HEK293 (cell line): ENCODE results near the gene SELENOK.

Experiments used
- FEZF1 ChIP-seq: fragments of 450-650 bp; formaldehyde crosslinking; IDR thresholded peaks from 2 replicates; pipeline ENCODE4 v1.5.1; 2016; ENCODE audit warnings: missing biosample characterization, missing genetic modification characterization
- GLI4 ChIP-seq: fragments of 450-650 bp; formaldehyde crosslinking; IDR thresholded peaks from 2 replicates; pipeline ENCODE4 v1.5.1; 2016; ENCODE audit warnings: missing biosample characterization, missing genetic modification characterization
- HOXD13 ChIP-seq: sonication (generic); formaldehyde crosslinking; IDR thresholded peaks from 2 replicates; pipeline ENCODE4 v1.8.0; 2022; ENCODE audit warnings: missing genetic modification reagents, borderline replicate concordance
- KLF10 ChIP-seq: fragments of 450-650 bp; IDR thresholded peaks from 2 replicates; pipeline ENCODE4 v1.5.1; 2018; ENCODE audit warnings: missing biosample characterization, mild to moderate bottlenecking, missing genetic modification characterization
- KLF16 ChIP-seq: fragments of 450-650 bp; formaldehyde crosslinking; IDR thresholded peaks from 2 replicates; pipeline ENCODE4 v1.5.1; 2017; ENCODE audit warnings: missing biosample characterization, missing genetic modification characterization
- PRDM10 ChIP-seq: fragments of 450-650 bp; formaldehyde crosslinking; IDR thresholded peaks from 2 replicates; pipeline ENCODE4 v1.5.1; 2016; ENCODE audit warnings: missing biosample characterization, missing genetic modification characterization
- PRDM6 ChIP-seq: fragments of 450-650 bp; formaldehyde crosslinking; IDR thresholded peaks from 2 replicates; pipeline ENCODE4 v1.5.1; 2017; ENCODE audit warnings: missing biosample characterization, missing genetic modification characterization
- REPIN1 ChIP-seq: fragments of 450-650 bp; formaldehyde crosslinking; IDR thresholded peaks from 2 replicates; pipeline ENCODE4 v1.5.1; 2017; ENCODE audit warnings: missing biosample characterization, missing genetic modification characterization, low read depth
- REST ChIP-seq: fragments of 450-650 bp; formaldehyde crosslinking; IDR thresholded peaks from 2 replicates; pipeline ENCODE4 v1.5.1; 2016; ENCODE audit warnings: missing biosample characterization, missing genetic modification characterization
- SALL2 ChIP-seq: fragments of 450-650 bp; formaldehyde crosslinking; IDR thresholded peaks from 2 replicates; pipeline ENCODE4 v1.5.0; 2017; ENCODE audit warnings: missing biosample characterization, mild to moderate bottlenecking, missing genetic modification characterization, borderline replicate concordance
- SETDB1 ChIP-seq: IDR thresholded peaks from one replicate; pipeline ENCODE4 v1.6.1; 2017; ENCODE audit warnings: mild to moderate bottlenecking, low read length, moderate library complexity, mixed read lengths; ENCODE audit not compliant: insufficient read length
- SP3 ChIP-seq: fragments of 450-650 bp; formaldehyde crosslinking; IDR thresholded peaks from 2 replicates; pipeline ENCODE4 v1.5.1; 2016; ENCODE audit warnings: missing biosample characterization, missing genetic modification characterization
- ZBTB1 ChIP-seq: fragments of 450-650 bp; formaldehyde crosslinking; IDR thresholded peaks from 2 replicates; pipeline ENCODE4 v1.5.1; 2016; ENCODE audit warnings: missing biosample characterization, missing genetic modification characterization
- ZBTB20 ChIP-seq: fragments of 450-650 bp; formaldehyde crosslinking; IDR thresholded peaks from 2 replicates; pipeline ENCODE4 v1.5.1; 2016; ENCODE audit warnings: missing biosample characterization, missing genetic modification characterization
- ZNF10 ChIP-seq: fragments of 450-650 bp; formaldehyde crosslinking; IDR thresholded peaks from 2 replicates; pipeline ENCODE4 v1.5.1; 2017; ENCODE audit warnings: missing biosample characterization, missing genetic modification characterization
- ZNF146 ChIP-seq: fragments of 450-650 bp; formaldehyde crosslinking; IDR thresholded peaks from 2 replicates; pipeline ENCODE4 v1.5.1; 2016; ENCODE audit warnings: missing biosample characterization, missing genetic modification characterization
- ZNF157 ChIP-seq: fragments of 450-650 bp; formaldehyde crosslinking; IDR thresholded peaks from 2 replicates; pipeline ENCODE4 v1.5.1; 2016; ENCODE audit warnings: missing biosample characterization, missing genetic modification characterization
- ZNF214 ChIP-seq: fragments of 450-650 bp; formaldehyde crosslinking; IDR thresholded peaks from 2 replicates; pipeline ENCODE4 v1.5.1; 2017; ENCODE audit warnings: missing biosample characterization, mild to moderate bottlenecking, missing genetic modification characterization, borderline replicate concordance
- ZNF302 ChIP-seq: fragments of 450-650 bp; formaldehyde crosslinking; IDR thresholded peaks from 2 replicates; pipeline ENCODE4 v1.5.1; 2016; ENCODE audit warnings: missing biosample characterization, missing genetic modification characterization, low read depth
- ZNF311 ChIP-seq: fragments of 450-650 bp; formaldehyde crosslinking; IDR thresholded peaks from 2 replicates; pipeline ENCODE4 v1.5.1; 2017; ENCODE audit warnings: missing biosample characterization, missing genetic modification characterization, borderline replicate concordance
- ZNF510 ChIP-seq: fragments of 450-650 bp; formaldehyde crosslinking; IDR thresholded peaks from 2 replicates; pipeline ENCODE4 v1.5.1; 2018; ENCODE audit warnings: mild to moderate bottlenecking, missing genetic modification characterization, missing biosample characterization; ENCODE audit not compliant: insufficient replicate concordance
- ZNF544 ChIP-seq: fragments of 450-650 bp; formaldehyde crosslinking; IDR thresholded peaks from 2 replicates; pipeline ENCODE4 v1.5.0; 2017; ENCODE audit warnings: missing biosample characterization, missing genetic modification characterization
- ZNF560 ChIP-seq: fragments of 450-650 bp; formaldehyde crosslinking; IDR thresholded peaks from 2 replicates; pipeline ENCODE4 v1.5.1; 2017; ENCODE audit warnings: missing biosample characterization, missing genetic modification characterization, borderline replicate concordance
- ZNF768 ChIP-seq: fragments of 450-650 bp; formaldehyde crosslinking; IDR thresholded peaks from 2 replicates; pipeline ENCODE4 v1.5.1; 2018; ENCODE audit warnings: missing biosample characterization, mild to moderate bottlenecking, missing genetic modification characterization
- TF ChIP-seq, protein P1 (sequence below): fragments of 450-650 bp; formaldehyde crosslinking; IDR thresholded peaks from 2 replicates; pipeline ENCODE4 v1.5.1; 2017; ENCODE audit warnings: missing biosample characterization, missing genetic modification characterization
- TF ChIP-seq, protein P2 (sequence below): fragments of 450-650 bp; formaldehyde crosslinking; IDR thresholded peaks from 2 replicates; pipeline ENCODE4 v1.5.1; 2016; ENCODE audit warnings: missing biosample characterization, missing genetic modification characterization
- TF ChIP-seq, protein P3 (sequence below): fragments of 450-650 bp; formaldehyde crosslinking; IDR thresholded peaks from 2 replicates; pipeline ENCODE4 v1.5.1; 2017; ENCODE audit warnings: missing biosample characterization, missing genetic modification characterization

The SELENOK gene

GRCh38 chr3:53891497-53892285 lies at the start of gene SELENOK (continued):
- TF ChIP-seq ZNF311 (no peak), SP3 (tag by site-specific recombination) (peak; percentile 86), PRDM10 (peak; percentile 79), FEZF1 (tag by site-specific recombination) (no peak), ZNF510 (no peak), ZNF214 (no peak), ZBTB20 (tag by site-specific recombination) (peak; percentile 61; the same call in 1 of the 2 replicates), KLF16 (tag by site-specific recombination) (no peak; the same call in 1 of the 2 replicates), SETDB1 (no peak), REST (tag by site-specific recombination) (no peak), ZNF157 (tag by site-specific recombination) (no peak), SALL2 (tag by site-specific recombination) (no peak), ZNF146 (tag by site-specific recombination) (no peak), ZBTB1 (tag by site-specific recombination) (no peak), ZNF544 (tag by site-specific recombination) (no peak), KLF10 (peak; percentile 99), GLI4 (no peak), ZNF560 (tag by site-specific recombination) (no peak), ZNF768 (tag by site-specific recombination) (no peak), REPIN1 (tag by site-specific recombination) (no peak), PRDM6 (tag by site-specific recombination) (no peak), ZNF10 (tag by site-specific recombination) (no peak), HOXD13 (CRISPR knock-in tag) (no peak), ZNF302 (no peak)
- TF ChIP-seq, protein P1, sequence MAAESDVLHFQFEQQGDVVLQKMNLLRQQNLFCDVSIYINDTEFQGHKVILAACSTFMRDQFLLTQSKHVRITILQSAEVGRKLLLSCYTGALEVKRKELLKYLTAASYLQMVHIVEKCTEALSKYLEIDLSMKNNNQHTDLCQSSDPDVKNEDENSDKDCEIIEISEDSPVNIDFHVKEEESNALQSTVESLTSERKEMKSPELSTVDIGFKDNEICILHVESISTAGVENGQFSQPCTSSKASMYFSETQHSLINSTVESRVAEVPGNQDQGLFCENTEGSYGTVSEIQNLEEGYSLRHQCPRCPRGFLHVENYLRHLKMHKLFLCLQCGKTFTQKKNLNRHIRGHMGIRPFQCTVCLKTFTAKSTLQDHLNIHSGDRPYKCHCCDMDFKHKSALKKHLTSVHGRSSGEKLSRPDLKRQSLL: no peak
- TF ChIP-seq, protein P2, sequence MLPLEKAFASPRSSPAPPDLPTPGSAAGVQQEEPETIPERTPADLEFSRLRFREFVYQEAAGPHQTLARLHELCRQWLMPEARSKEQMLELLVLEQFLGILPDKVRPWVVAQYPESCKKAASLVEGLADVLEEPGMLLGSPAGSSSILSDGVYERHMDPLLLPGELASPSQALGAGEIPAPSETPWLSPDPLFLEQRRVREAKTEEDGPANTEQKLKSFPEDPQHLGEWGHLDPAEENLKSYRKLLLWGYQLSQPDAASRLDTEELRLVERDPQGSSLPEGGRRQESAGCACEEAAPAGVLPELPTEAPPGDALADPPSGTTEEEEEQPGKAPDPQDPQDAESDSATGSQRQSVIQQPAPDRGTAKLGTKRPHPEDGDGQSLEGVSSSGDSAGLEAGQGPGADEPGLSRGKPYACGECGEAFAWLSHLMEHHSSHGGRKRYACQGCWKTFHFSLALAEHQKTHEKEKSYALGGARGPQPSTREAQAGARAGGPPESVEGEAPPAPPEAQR (tag by site-specific recombination): no peak
- TF ChIP-seq, protein P3, sequence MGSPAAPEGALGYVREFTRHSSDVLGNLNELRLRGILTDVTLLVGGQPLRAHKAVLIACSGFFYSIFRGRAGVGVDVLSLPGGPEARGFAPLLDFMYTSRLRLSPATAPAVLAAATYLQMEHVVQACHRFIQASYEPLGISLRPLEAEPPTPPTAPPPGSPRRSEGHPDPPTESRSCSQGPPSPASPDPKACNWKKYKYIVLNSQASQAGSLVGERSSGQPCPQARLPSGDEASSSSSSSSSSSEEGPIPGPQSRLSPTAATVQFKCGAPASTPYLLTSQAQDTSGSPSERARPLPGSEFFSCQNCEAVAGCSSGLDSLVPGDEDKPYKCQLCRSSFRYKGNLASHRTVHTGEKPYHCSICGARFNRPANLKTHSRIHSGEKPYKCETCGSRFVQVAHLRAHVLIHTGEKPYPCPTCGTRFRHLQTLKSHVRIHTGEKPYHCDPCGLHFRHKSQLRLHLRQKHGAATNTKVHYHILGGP (tag by site-specific recombination): no peak
